ENCODE measurements around the gene UGGT1. TPM values are rescaled to one million over a fixed set of nuclear protein-coding genes. Genes with fewer than 3 reads are reported as not detected.

Gene UGGT1
- total and polyA plus RNA-seq, 8 donors = 6.9 to 38.8 (median 32.1) TPM

GRCh38 chr2:128187032-128187654 is 96.1 kb downstream of the UGGT1 start:
- Histone ChIP-seq H3K27ac (peak overlapping the region in 2 of 4 donors; percentile 29 to 55), H3K9me3 (no peaks in the 10 kb centered on the region), H3K4me1 (no peaks in the 10 kb centered on the region), H3K27me3 (no peaks in the 10 kb centered on the region), H3K36me3 (peaks cover 0 to 22% (median 21%) of the 10 kb centered on the region in 3 donors), H3K4me3 (peak overlapping the region in 2 of 4 donors; percentile 4 to 6)
- DNase-seq (peak in 1 of 6 donors; percentile 13), ATAC-seq (peak; percentile 82 to 95 (median 92)), FAIRE-seq (peak; percentile 45)
- no peak for TF ChIP-seq CTCF (IDR thresholded peaks at IDR 0.05)
- WGBS, 2 donors = 64 to 73% methylated on average over 9 of the region's 9 CpGs
- intact Hi-C loops (cut with DNase I) = no loop called here

- ATAC-seq (peak in 3 of 4 donors; percentile 31 to 63 (median 35)), FAIRE-seq (no peak), DNase-seq (no peak)
- H3K9me3 ChIP-seq = no peaks in the 10 kb centered on the region
- intact Hi-C loops (cut with DNase I) = no loop called here
- WGBS, 2 donors = 63 to 65% methylated on average over 6 of the region's 6 CpGs
- TF ChIP-seq CTCF (IDR thresholded peaks at IDR 0.05) = no peak
- H3K4me1 ChIP-seq = no peaks in the 10 kb centered on the region
- no peaks in the 10 kb centered on the region for H3K27me3 ChIP-seq
- H3K27ac ChIP-seq = no peak overlapping the region
- H3K36me3 ChIP-seq = peaks cover 0 to 6% (median 1%) of the 10 kb centered on the region in 3 donors
- H3K4me3 ChIP-seq = no peak overlapping the region
Measured at GRCh38 chr2:128195435-128195984, 104.5 kb downstream of the UGGT1 start.

GRCh38 chr2:128196026-128196425 is 105.0 kb downstream of the UGGT1 start:
- peak in 3 of 4 donors; percentile 24 to 32 (median 27) for ATAC-seq
- 77 to 78% methylated on average over 5 of the region's 5 CpGs for WGBS, 2 donors
- no peak overlapping the region for H3K27ac ChIP-seq

GRCh38 chr2:128196471-128196931 is 105.5 kb downstream of the UGGT1 start:
- Histone ChIP-seq H3K27me3 (no peaks in the 10 kb centered on the region), H3K4me1 (no peaks in the 10 kb centered on the region), H3K9me3 (no peaks in the 10 kb centered on the region), H3K27ac (no peak overlapping the region), H3K36me3 (no peaks in the 10 kb centered on the region), H3K4me3 (no peak overlapping the region)
- TF ChIP-seq CTCF (IDR thresholded peaks at IDR 0.05) = no peak
- intact Hi-C loops (cut with DNase I) = no loop called here
- peak; percentile 51 to 91 (median 84) for ATAC-seq
- WGBS, 2 donors = 64 to 65% methylated on average over 6 of the region's 6 CpGs
- DNase-seq = no peak
- no peak for FAIRE-seq

More at GRCh38 chr2:128196026-128196425, 105.0 kb downstream of the UGGT1 start:
- TF ChIP-seq CTCF (IDR thresholded peaks at IDR 0.05) = no peak
- Histone ChIP-seq H3K27me3 (no peaks in the 10 kb centered on the region), H3K9me3 (no peaks in the 10 kb centered on the region), H3K4me3 (no peak overlapping the region), H3K36me3 (peaks cover 0 to 1% (median 0%) of the 10 kb centered on the region in 3 donors), H3K4me1 (no peaks in the 10 kb centered on the region)
- DNase-seq (no peak), FAIRE-seq (no peak)
- intact Hi-C loops (cut with DNase I) = no loop called here

- WGBS, 2 donors = 95 to 96% methylated on average over 8 of the region's 8 CpGs
- Histone ChIP-seq H3K4me1 (no peaks in the 10 kb centered on the region), H3K4me3 (no peak overlapping the region), H3K36me3 (no peaks in the 10 kb centered on the region), H3K27me3 (no peaks in the 10 kb centered on the region), H3K27ac (no peak overlapping the region), H3K9me3 (no peaks in the 10 kb centered on the region)
- ATAC-seq (no peak), FAIRE-seq (no peak), DNase-seq (no peak)
- no peak for TF ChIP-seq CTCF (IDR thresholded peaks at IDR 0.05)
- intact Hi-C loops (cut with DNase I) = no loop called here
Measured at GRCh38 chr2:128197059-128197458, 106.1 kb downstream of the UGGT1 start.

All from pancreas (tissue), 10 donors.